HL-60 (cell line): ENCODE results near the gene PAQR8.

Source experiments
- DNase-seq, 2 experiments: peaks; one replicate each; pipeline ENCODE4 v3.0.0-alpha.2; 2010 to 2020; ENCODE audit warnings: low read depth in 1 of 2, low spot score in 1 of 2
- H3K27ac ChIP-seq: fragments of 250-450 bp; sonication (Bioruptor Pico); replicated peaks from 2 replicates; pipeline ENCODE4 v1.5.1; 2020; ENCODE audit warnings: mild to moderate bottlenecking, moderate library complexity
- H3K27me3 ChIP-seq: fragments of 250-450 bp; sonication (Bioruptor Pico); 2 replicates; pipeline ENCODE4 v1.5.1; 2021; ENCODE audit warnings: mild to moderate bottlenecking, moderate library complexity; ENCODE audit not compliant: insufficient read depth, poor library complexity, severe bottlenecking
- H3K4me3 ChIP-seq: replicated peaks from 2 replicates; pipeline ENCODE4 v1.5.1; 2011; ENCODE audit warnings: mild to moderate bottlenecking, control low read depth, low read length; ENCODE audit not compliant: insufficient read depth
- GABPA ChIP-seq: IDR thresholded peaks from 2 replicates; pipeline ENCODE4 v1.6.1; 2012; ENCODE audit warnings: low read depth
- POLR2AphosphoS5 ChIP-seq: IDR thresholded peaks from 2 replicates; pipeline ENCODE4 v1.6.1; 2012; ENCODE audit warnings: low read depth
- SPI1 ChIP-seq: IDR thresholded peaks from 2 replicates; pipeline ENCODE4 v1.6.1; 2012; ENCODE audit warnings: low read depth, mild to moderate bottlenecking, borderline replicate concordance
- TF ChIP-seq, protein P1 (sequence below): IDR thresholded peaks from 2 replicates; pipeline ENCODE4 v1.6.1; 2012; ENCODE audit warnings: low read depth; ENCODE audit not compliant: insufficient replicate concordance
- TF ChIP-seq, protein P2 (sequence below): IDR thresholded peaks from one replicate; pipeline ENCODE4 v1.5.1; 2011; ENCODE audit warnings: low read length, control low read depth, inconsistent platforms; ENCODE audit not compliant: insufficient read depth

Gene PAQR8

DNA sequence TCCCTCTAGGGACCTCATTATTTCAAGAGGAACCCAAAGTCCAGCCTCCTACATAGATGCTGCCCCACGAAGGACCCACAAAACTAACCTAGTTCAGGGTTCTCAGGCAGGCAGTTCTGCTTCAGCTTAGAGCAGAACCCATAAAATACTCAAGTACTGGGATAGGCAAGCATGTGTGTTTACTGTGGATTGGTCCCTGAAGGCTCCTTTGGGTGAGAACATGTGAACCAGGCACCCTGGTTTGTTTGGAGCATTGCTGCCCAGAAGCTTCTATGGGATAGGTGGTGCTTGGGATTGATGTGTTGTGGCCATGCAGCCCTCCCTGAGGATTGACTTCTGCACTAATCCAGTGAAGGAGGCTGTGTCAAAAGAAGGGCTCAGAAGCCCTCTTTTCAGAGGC is 43.3 kb downstream of the PAQR8 start:
- H3K27ac ChIP-seq = no peak overlapping the region
- no peak overlapping the region for H3K4me3 ChIP-seq
- no peaks in the 10 kb centered on the region for H3K27me3 ChIP-seq
- no peak for DNase-seq
- TF ChIP-seq SPI1 (no peak), GABPA (no peak), POLR2AphosphoS5 (no peak)
- TF ChIP-seq, protein P1, sequence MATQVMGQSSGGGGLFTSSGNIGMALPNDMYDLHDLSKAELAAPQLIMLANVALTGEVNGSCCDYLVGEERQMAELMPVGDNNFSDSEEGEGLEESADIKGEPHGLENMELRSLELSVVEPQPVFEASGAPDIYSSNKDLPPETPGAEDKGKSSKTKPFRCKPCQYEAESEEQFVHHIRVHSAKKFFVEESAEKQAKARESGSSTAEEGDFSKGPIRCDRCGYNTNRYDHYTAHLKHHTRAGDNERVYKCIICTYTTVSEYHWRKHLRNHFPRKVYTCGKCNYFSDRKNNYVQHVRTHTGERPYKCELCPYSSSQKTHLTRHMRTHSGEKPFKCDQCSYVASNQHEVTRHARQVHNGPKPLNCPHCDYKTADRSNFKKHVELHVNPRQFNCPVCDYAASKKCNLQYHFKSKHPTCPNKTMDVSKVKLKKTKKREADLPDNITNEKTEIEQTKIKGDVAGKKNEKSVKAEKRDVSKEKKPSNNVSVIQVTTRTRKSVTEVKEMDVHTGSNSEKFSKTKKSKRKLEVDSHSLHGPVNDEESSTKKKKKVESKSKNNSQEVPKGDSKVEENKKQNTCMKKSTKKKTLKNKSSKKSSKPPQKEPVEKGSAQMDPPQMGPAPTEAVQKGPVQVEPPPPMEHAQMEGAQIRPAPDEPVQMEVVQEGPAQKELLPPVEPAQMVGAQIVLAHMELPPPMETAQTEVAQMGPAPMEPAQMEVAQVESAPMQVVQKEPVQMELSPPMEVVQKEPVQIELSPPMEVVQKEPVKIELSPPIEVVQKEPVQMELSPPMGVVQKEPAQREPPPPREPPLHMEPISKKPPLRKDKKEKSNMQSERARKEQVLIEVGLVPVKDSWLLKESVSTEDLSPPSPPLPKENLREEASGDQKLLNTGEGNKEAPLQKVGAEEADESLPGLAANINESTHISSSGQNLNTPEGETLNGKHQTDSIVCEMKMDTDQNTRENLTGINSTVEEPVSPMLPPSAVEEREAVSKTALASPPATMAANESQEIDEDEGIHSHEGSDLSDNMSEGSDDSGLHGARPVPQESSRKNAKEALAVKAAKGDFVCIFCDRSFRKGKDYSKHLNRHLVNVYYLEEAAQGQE = no peak
- TF ChIP-seq, protein P2, sequence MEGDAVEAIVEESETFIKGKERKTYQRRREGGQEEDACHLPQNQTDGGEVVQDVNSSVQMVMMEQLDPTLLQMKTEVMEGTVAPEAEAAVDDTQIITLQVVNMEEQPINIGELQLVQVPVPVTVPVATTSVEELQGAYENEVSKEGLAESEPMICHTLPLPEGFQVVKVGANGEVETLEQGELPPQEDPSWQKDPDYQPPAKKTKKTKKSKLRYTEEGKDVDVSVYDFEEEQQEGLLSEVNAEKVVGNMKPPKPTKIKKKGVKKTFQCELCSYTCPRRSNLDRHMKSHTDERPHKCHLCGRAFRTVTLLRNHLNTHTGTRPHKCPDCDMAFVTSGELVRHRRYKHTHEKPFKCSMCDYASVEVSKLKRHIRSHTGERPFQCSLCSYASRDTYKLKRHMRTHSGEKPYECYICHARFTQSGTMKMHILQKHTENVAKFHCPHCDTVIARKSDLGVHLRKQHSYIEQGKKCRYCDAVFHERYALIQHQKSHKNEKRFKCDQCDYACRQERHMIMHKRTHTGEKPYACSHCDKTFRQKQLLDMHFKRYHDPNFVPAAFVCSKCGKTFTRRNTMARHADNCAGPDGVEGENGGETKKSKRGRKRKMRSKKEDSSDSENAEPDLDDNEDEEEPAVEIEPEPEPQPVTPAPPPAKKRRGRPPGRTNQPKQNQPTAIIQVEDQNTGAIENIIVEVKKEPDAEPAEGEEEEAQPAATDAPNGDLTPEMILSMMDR = no peak

DNA sequence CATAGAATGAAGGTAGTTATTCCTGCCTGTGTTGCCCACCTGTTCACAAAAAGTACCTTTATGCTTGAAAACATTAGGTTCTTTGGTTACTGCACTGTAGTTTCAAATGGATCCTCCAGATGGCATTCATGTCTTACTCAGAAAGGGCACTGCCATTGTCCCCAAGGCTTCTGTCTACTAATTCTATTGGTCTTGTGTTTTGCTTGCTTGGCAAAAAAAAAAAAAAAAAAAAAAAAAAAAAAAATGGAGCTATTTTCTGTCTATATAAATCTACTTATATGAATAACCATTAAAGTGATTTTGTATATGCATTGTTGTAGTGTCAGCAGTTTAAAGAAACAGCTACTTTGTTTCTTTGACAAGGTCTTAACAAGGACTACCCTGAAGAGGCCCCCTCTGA is 45.5 kb downstream of the PAQR8 start:
- no peak overlapping the region for H3K4me3 ChIP-seq
- H3K27me3 ChIP-seq = no peaks in the 10 kb centered on the region
- DNase-seq = peak in 1 of 2 experiments; percentile 42
- no peak overlapping the region for H3K27ac ChIP-seq
- TF ChIP-seq, protein P2 = peak; percentile 67
- TF ChIP-seq, protein P1 = no peak
- TF ChIP-seq POLR2AphosphoS5 = no peak
- no peak for TF ChIP-seq SPI1

DNA sequence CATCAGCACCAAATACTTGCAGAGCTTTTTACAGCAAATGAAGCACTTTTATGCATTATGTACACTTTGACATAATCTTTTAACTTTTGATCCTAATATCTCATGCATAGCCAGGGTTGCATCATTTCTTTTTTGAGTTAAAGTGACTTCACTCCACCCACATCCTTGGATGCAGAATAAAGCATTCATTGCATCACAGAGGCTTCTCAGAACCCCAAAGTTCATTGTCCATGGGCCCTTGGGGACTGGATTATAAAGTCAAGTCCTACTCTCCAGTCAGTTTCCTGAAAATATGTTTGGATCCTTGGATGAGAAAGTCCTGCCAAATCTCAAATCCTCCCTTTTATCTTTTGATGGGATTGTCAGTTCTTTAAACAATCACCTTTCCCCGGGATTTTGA is 47.5 kb downstream of the PAQR8 start:
- H3K27me3 ChIP-seq = no peaks in the 10 kb centered on the region
- DNase-seq = no peak
- H3K27ac ChIP-seq = no peak overlapping the region
- no peak overlapping the region for H3K4me3 ChIP-seq
- TF ChIP-seq, protein P2 = no peak
- TF ChIP-seq POLR2AphosphoS5 = no peak
- TF ChIP-seq, protein P1 = no peak
- TF ChIP-seq SPI1 = no peak
- TF ChIP-seq GABPA = no peak
